ENCODE measurements around the gene TPD52L1. TPM values are rescaled to one million over a fixed set of nuclear protein-coding genes. Genes with fewer than 3 reads are reported as not detected.

TPD52L1 gene
- total and polyA plus RNA-seq, 10 of the 15 experiments (the other 5 are each of a cell fraction or from before 2014, with no cell fraction given) = 0.03 to 2.6 (median 0.16) TPM; not detected in 3

DNA sequence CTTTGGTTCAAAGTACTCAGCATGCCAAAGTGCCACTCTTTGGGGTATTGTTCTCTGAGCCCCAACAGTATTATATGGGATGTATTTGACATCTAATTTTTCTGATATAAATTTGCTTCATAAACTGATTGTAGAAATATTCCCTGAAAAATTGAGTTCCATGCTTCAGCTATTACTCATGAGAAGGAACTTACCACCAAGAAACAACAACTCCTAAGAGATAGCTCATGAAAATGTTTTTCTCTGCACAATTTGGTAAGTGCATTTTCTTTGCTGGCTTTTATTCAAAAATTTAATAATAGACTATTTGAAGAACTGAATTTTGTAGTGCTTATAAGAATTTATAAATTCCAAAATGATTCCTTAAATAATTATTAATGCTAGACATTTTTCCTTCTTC, 12.8 kb upstream of the TPD52L1 start:
- SMC1A ChIA-PET (ENCODE audit: uncharacterized antibody, unreplicated experiment) = no interaction called here
- in situ Hi-C loops (cut with MboI) = no loop called here
- POLR2A ChIA-PET = no interaction called here
- Histone ChIP-seq H3K79me2 (ENCODE audit: control insufficient read depth, insufficient read depth, low read length) (no peaks in the 10 kb centered on the region), H3K9me3 (replicated peaks; ENCODE audit: control insufficient read depth, insufficient read depth, low read length) (no peaks in the 10 kb centered on the region), H3K27ac (ENCODE audit: control insufficient read depth, insufficient read depth) (no peak overlapping the region), H3K9ac (ENCODE audit: control insufficient read depth, insufficient read depth, low read length) (no peak overlapping the region), H3K4me2 (ENCODE audit: control insufficient read depth, insufficient read depth) (no peak overlapping the region), H3K36me3 (ENCODE audit: control insufficient read depth in 2 of 2, insufficient read depth in 2 of 2, low read length in 1 of 2) (no peaks in the 10 kb centered on the region), H4K20me1 (ENCODE audit: control insufficient read depth, insufficient read depth) (no peaks in the 10 kb centered on the region), H3K27me3 (replicated peaks in 1 of 2; ENCODE audit: control insufficient read depth in 2 of 2, insufficient read depth in 2 of 2, low read length in 1 of 2) (peaks cover 0 to 3% of the 10 kb centered on the region in 2 experiments; a peak in 1 of 4 replicates), H3K4me3 (no peak overlapping the region), H3K4me1 (ENCODE audit: control insufficient read depth, insufficient read depth, low read length) (no peaks in the 10 kb centered on the region), H2AFZ (ENCODE audit: control insufficient read depth, low read depth, low read length) (no peak overlapping the region)
- DNase-seq (ENCODE audit: low read depth, low spot score) = no peak
- intact Hi-C loops (cut with micrococcal nuclease; ENCODE audit: unreplicated experiment) = no loop called here
- RAD21 ChIA-PET (ENCODE audit: unreplicated experiment) = no interaction called here
- FAIRE-seq = no peak
- ATAC-seq = no peak
- CTCF ChIA-PET = interaction anchor here (1.0 to 1.6 kb wide), 2 partner anchors 11 to 178 kb away, joined by 3 to 5 read pairs; no protein-coding TSS in a partner anchor
- no TSS peak for BruUV-seq (replicated peaks)
- TF ChIP-seq SRF (IDR thresholded peaks at IDR 0.05; ENCODE audit: low read depth in 2 of 2, low read length in 2 of 2) (no peak), POLR2AphosphoS2 (IDR thresholded peaks at IDR 0.05; ENCODE audit: low read depth, low read length) (no peak), NR2F1 (conservative IDR thresholded peaks at IDR 0.05) (no peak), EED (IDR thresholded peaks at IDR 0.05; ENCODE audit: low read depth) (no peak)
- TF ChIP-seq, protein P1, sequence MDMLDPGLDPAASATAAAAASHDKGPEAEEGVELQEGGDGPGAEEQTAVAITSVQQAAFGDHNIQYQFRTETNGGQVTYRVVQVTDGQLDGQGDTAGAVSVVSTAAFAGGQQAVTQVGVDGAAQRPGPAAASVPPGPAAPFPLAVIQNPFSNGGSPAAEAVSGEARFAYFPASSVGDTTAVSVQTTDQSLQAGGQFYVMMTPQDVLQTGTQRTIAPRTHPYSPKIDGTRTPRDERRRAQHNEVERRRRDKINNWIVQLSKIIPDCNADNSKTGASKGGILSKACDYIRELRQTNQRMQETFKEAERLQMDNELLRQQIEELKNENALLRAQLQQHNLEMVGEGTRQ (IDR thresholded peaks at IDR 0.05; ENCODE audit: borderline replicate concordance, low read depth, low read length) = no peak

GRCh38 chr6:125142618-125143017, 11.0 kb upstream of the TPD52L1 start:
- CTCF ChIA-PET = interaction anchor here (0.8 kb wide), 1 partner anchor 12 kb away, joined by 3 read pairs; no protein-coding TSS in a partner anchor
- no TSS peak for BruUV-seq (replicated peaks)

More at GRCh38 chr6:125142618-125143017, 11.0 kb upstream of the TPD52L1 start:
- no peak overlapping the region for H2AFZ ChIP-seq (ENCODE audit: control insufficient read depth, low read depth, low read length)
- no peaks in the 10 kb centered on the region for H3K36me3 ChIP-seq (ENCODE audit: control insufficient read depth in 2 of 2, insufficient read depth in 2 of 2, low read length in 1 of 2)
- intact Hi-C loops (cut with micrococcal nuclease; ENCODE audit: unreplicated experiment) (no loop called here), in situ Hi-C loops (cut with MboI) (no loop called here)
- H3K9me3 ChIP-seq (replicated peaks; ENCODE audit: control insufficient read depth, insufficient read depth, low read length) = no peaks in the 10 kb centered on the region
- RAD21 ChIA-PET (ENCODE audit: unreplicated experiment) = no interaction called here
- DNase-seq (ENCODE audit: low read depth, low spot score) (no peak), ATAC-seq (no peak), FAIRE-seq (no peak)
- no peaks in the 10 kb centered on the region for H4K20me1 ChIP-seq (ENCODE audit: control insufficient read depth, insufficient read depth)
- H3K4me3 ChIP-seq = no peak overlapping the region
- WGBS (ENCODE audit: insufficient coverage, insufficient replicate concordance, low lambda C conversion rate, missing lambda C conversion rate) = 3% methylated on average over 2 of the region's 2 CpGs
- no peak overlapping the region for H3K4me2 ChIP-seq (ENCODE audit: control insufficient read depth, insufficient read depth)
- POLR2A ChIA-PET = interaction anchor here (0.6 kb wide), 1 partner anchor 151 kb away, joined by 3 read pairs; no protein-coding TSS in a partner anchor
- no peak overlapping the region for H3K27ac ChIP-seq (ENCODE audit: control insufficient read depth, insufficient read depth)
- TF ChIP-seq REST (IDR thresholded peaks at IDR 0.05; ENCODE audit: low read depth, low read length) (no peak), ETV6 (conservative IDR thresholded peaks at IDR 0.05 in 1 of 2, IDR thresholded peaks at IDR 0.05 in 1 of 2; ENCODE audit: borderline replicate concordance in 1 of 2, low read depth in 1 of 2) (no peak)
- no peak overlapping the region for H3K9ac ChIP-seq (ENCODE audit: control insufficient read depth, insufficient read depth, low read length)
- SMC1A ChIA-PET (ENCODE audit: uncharacterized antibody, unreplicated experiment) = no interaction called here
- H3K27me3 ChIP-seq (replicated peaks in 1 of 2; ENCODE audit: control insufficient read depth in 2 of 2, insufficient read depth in 2 of 2, low read length in 1 of 2) = peaks cover 0 to 3% of the 10 kb centered on the region in 2 experiments; a peak in 1 of 4 replicates
- no peaks in the 10 kb centered on the region for H3K4me1 ChIP-seq (ENCODE audit: control insufficient read depth, insufficient read depth, low read length)
- H3K79me2 ChIP-seq (ENCODE audit: control insufficient read depth, insufficient read depth, low read length) = no peaks in the 10 kb centered on the region

All from GM12878 (cell line).